NK-92 (cell line): ENCODE data around the gene ZMYND12.
"Not testable (repeated sequence)": the region's sequence is repeated elsewhere in the genome, so short reads cannot be mapped to it uniquely, and the experiment has no call there.

Source experiments
- DNase-seq: peaks from one replicate; lab custom pipeline; 2025; ENCODE audit not compliant: unreplicated experiment; lab: John Stamatoyannopoulos, UW

ZMYND12 gene, protein sequence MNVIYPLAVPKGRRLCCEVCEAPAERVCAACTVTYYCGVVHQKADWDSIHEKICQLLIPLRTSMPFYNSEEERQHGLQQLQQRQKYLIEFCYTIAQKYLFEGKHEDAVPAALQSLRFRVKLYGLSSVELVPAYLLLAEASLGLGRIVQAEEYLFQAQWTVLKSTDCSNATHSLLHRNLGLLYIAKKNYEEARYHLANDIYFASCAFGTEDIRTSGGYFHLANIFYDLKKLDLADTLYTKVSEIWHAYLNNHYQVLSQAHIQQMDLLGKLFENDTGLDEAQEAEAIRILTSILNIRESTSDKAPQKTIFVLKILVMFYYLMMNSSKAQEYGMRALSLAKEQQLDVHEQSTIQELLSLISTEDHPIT

GRCh38 chr1:42456010-42456753, at the start of gene ZMYND12, which contains the start of gene PPCS:
Gene ZMYND12 (minus strand): TSS chr1:42456022. CDS start chr1:42455997, 25 bp downstream.
Gene PPCS (plus strand): TSS chr1:42456543. CDS start chr1:42456566, 23 bp downstream.
- peak; percentile 67 for DNase-seq

DNA sequence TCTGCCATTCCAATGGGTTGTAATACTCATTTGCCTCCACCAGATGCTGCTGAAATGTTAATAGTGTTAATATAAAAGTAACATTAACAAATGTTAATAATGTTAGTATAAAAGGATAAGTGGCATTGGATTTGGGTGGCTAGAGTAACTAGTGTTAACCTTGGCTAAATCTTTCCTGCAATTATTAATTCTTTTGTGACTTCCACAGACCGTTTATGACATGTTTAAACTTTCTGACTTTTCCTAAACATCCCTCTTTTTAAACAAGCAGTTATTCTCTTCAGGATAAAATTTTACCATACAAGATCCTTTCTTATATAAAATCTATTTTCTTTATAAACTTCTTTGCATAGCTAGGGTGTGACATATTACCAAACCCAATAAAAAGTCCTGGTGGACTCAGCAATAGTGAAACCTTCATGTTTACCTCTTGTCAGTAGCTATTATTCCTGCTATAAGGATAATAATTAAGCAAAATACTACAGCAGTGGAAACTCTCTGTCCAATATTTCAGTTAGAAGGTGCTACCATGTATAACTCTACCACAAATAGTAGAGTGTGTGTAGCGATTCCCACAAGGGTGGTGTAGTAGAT, 48.8 kb upstream of the ZMYND12 start:
- no peak for DNase-seq

- not testable (repeated sequence) for DNase-seq
These were observed 46.2 kb upstream of the ZMYND12 start for GRCh38 chr1:42502031-42502430.

- DNase-seq, result no peak
These were observed 34.4 kb upstream of the ZMYND12 start for GRCh38 chr1:42490237-42490636.

GRCh38 chr1:42484382-42484781, 28.6 kb upstream of the ZMYND12 start:
- DNase-seq, result no peak

- DNase-seq, result no peak
These were observed 26.9 kb upstream of the ZMYND12 start for GRCh38 chr1:42482635-42483153.

DNA sequence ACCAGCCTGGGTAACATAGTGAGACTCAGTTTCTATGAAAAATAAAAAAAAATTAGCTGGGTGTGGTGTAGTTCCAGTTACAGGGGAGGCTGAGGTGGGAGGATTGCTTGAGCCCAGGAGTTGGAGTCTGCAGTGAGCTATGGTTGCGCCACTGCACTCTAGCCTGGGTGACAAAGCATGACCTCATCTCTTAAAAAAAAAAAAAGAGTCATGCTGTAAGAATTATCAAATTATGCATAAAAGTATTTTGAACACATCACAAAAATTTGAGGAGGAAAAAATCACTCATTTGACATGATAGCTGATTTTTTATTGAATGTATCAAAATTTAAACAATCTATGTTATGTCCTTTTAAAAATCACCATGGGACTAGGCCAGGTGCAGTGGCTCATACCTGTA, 25.1 kb upstream of the ZMYND12 start:
- no peak for DNase-seq

- DNase-seq, result no peak
These were observed 23.8 kb upstream of the ZMYND12 start for GRCh38 chr1:42479621-42480020.

GRCh38 chr1:42477775-42478174, 22.0 kb upstream of the ZMYND12 start:
- DNase-seq, result no peak

DNA sequence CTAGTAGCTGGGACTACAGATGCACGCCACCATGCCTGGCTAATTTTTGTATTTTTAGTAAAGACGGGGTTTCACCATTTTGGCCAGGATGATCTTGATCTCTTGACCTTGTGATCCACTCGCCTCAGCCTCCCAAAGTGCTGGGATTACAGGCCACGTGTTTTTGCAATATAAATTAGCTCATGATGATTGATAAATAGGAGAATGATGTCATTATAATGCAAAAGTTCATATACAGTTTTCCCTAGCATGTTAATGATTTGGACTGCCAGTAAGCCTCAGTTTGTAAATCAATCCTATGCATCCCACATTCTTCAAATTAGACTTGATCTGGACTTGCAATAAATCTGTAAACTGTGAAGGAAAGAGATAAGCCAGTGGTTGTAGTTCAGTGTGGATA, 21.5 kb upstream of the ZMYND12 start:
- DNase-seq, result not testable (repeated sequence)

GRCh38 chr1:42476605-42477004, 20.8 kb upstream of the ZMYND12 start:
- DNase-seq, result no peak

GRCh38 chr1:42469727-42470126, 13.9 kb upstream of the ZMYND12 start:
- DNase-seq, result no peak

- DNase-seq, result no peak
These were observed 10.2 kb upstream of the ZMYND12 start for GRCh38 chr1:42466030-42466429.

GRCh38 chr1:42463921-42464320, 8.1 kb upstream of the ZMYND12 start:
- no peak for DNase-seq

DNA sequence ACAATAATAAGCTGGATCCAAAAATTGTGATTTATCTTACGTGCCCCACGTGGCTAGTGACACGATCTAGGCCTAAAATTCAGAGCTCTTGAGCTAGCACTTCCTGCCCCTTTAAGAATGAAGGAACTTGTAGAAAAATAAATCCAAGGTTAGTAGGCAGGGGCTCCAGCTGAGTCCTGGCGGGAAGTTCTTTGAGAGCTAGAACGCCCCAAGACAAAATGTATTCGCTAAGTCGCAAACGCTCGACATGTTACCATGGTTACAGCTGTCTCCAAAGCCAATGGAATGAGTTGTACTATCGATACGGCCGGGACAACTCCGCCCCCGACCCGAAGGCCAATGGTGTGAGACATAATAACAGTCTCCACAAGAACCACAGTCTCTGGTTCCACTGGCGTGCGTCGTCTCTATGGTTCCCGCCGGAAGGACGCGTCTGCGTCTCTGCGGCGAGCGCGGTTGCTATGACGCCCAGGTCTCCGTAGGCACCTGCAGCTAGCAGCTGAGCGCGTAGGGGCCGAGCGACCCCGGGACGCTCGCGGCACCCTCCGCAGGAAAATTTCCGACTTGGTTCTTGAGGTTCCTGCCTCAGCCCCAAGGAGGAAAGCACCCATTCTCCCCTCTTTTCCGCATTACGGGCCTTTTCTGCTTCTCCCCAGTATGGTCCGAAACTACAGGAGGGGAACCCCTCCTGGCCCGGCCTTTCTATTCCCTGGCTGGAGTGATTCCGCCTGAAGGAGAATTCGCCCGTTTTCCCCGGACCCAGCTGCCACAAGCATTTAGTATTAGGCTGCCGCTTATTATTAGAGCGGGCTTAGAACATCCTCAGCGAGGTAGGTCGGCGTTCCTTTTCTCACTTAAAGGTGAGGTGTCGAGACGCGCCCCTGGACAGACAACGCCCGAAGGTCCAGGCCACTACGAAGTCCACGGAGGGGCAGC, 7.3 kb upstream of the ZMYND12 start, which contains the start of gene CCDC30:
TSS of gene CCDC30 (plus strand) at position 459 of the 936 bp plus-strand sequence. CDS start 17,266 bp downstream, outside the sequence.
- DNase-seq, result peak; percentile 92

- DNase-seq, result no peak
These were observed 5.4 kb upstream of the ZMYND12 start for GRCh38 chr1:42461196-42461595.

DNA sequence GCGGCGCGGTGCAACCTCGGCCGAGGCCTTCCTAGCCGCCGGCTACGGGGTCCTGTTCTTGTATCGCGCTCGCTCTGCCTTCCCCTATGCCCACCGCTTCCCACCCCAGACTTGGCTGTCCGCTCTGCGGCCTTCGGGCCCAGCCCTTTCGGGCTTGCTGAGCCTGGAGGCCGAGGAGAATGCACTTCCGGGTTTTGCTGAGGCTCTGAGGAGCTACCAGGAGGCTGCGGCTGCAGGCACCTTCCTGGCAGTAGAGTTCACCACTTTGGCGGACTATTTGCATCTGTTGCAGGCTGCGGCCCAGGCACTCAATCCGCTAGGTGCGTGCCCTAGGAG, 900 bp upstream of the ZMYND12 start:
- no peak for DNase-seq

DNA sequence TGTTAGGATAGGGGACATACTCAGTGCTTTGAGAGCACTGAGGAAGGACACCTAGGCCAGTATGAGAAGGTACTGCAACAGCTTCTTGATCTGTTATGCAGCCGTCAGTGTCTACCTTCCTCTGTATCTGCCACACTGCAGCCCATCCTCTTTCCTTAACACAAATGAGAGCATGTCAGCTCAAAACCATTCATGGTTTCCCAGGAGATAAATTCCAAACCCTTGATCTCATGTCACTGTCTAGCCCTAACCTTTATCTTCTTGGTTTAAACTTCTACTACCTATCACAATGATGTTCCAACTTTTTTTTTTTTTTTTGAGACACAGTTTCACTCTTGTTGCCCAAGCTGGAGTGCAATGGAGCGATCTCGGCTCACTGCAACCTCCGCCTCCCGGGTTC, 1.4 kb downstream of the ZMYND12 start:
- DNase-seq, result no peak

- DNase-seq, result no peak
These were observed 2.4 kb downstream of the ZMYND12 start for GRCh38 chr1:42453386-42453785.

DNA sequence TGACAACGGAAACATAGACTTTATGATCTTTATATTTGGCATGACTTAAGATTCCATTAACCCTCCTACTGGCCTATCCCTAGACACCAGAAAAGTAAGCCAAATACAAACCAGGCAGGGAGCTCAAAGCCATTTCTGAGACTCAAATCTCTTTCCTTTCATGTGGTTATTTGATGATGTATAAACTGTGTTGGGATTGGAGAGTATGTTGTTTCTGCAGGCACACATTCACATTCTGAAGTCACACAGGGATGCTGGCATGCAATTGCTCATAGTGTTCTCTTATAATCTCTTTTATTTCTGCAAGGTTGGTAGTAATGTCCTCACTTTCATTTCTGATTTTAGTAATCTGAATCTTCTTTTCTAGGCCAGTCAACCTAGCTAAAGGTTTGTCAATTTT, 5.8 kb downstream of the ZMYND12 start:
- no peak for DNase-seq

DNA sequence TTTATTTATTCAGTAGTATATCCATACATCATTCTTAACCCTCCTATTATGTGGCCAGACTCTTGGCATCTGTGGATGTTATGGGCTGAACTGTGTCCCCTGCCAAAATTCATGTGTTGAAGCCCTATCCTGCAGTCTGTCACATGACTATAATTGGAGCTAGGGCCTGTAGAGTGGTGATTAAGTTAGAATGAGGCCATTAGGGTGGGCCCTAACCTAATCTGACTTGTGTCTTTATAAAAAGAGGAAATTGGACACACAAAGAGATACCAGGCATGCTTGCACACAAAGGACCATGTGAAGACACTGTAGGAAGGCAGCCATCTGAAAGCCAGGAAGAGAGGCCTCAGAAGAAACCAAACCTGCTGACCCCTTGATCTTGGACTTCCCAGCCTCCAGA, 6.6 kb downstream of the ZMYND12 start:
- no peak for DNase-seq
